SW480 (cell line): Measurements from ENCODE around the gene PDE4D.
"Not testable (repeated sequence)": the region's sequence is repeated elsewhere in the genome, so short reads cannot be mapped to it uniquely, and the experiment has no call there.

Source experiments
- DNase-seq: peaks from one replicate; pipeline ENCODE4 v3.0.0-alpha.2; 2016; ENCODE audit warnings: low spot score

The PDE4D gene

GRCh38 chr5:59799668-59800346, 93.7 kb downstream of the PDE4D start:
- peak; percentile 41 for DNase-seq

GRCh38 chr5:59798862-59799667, 94.5 kb downstream of the PDE4D start:
- no peak for DNase-seq

- DNase-seq: no peak
Observed at GRCh38 chr5:59795141-59795540, 98.4 kb downstream of the PDE4D start.

- DNase-seq: peak; percentile 11
Observed at GRCh38 chr5:59792983-59793585, 100.4 kb downstream of the PDE4D start.

- DNase-seq: no peak
Observed at GRCh38 chr5:59791617-59792016, 101.9 kb downstream of the PDE4D start.

- DNase-seq: no peak
Observed at GRCh38 chr5:59790776-59791475, 102.6 kb downstream of the PDE4D start.

- DNase-seq: no peak
Observed at GRCh38 chr5:59790376-59790775, 103.2 kb downstream of the PDE4D start.

- no peak for DNase-seq
Observed at GRCh38 chr5:59789894-59790293, 103.6 kb downstream of the PDE4D start.

- no peak for DNase-seq
Observed at GRCh38 chr5:59789197-59789596, 104.3 kb downstream of the PDE4D start.

GRCh38 chr5:59786334-59786805, 107.2 kb downstream of the PDE4D start:
- no peak for DNase-seq

- DNase-seq: no peak
Observed at GRCh38 chr5:59785676-59786333, 107.7 kb downstream of the PDE4D start.

GRCh38 chr5:59784708-59785107, 108.8 kb downstream of the PDE4D start:
- not testable (repeated sequence) for DNase-seq

- DNase-seq: no peak
Observed at GRCh38 chr5:59783264-59783663, 110.3 kb downstream of the PDE4D start.

GRCh38 chr5:59782856-59783255, 110.7 kb downstream of the PDE4D start:
- DNase-seq: no peak

- no peak for DNase-seq
Observed at GRCh38 chr5:59779453-59779852, 114.1 kb downstream of the PDE4D start.

- DNase-seq: no peak
Observed at GRCh38 chr5:59777028-59777427, 116.5 kb downstream of the PDE4D start.

GRCh38 chr5:59773294-59773693, 120.2 kb downstream of the PDE4D start:
- DNase-seq: no peak

GRCh38 chr5:59772757-59773156, 120.8 kb downstream of the PDE4D start:
- no peak for DNase-seq

GRCh38 chr5:59772206-59772605, 121.3 kb downstream of the PDE4D start:
- no peak for DNase-seq

GRCh38 chr5:59770953-59771352, 122.6 kb downstream of the PDE4D start:
- DNase-seq: no peak

GRCh38 chr5:59769832-59770231, 123.7 kb downstream of the PDE4D start:
- DNase-seq: no peak

GRCh38 chr5:59769041-59769360, 124.5 kb downstream of the PDE4D start:
- no peak for DNase-seq
